Dermis blood vessel endothelial cell (primary cell): ENCODE results near the gene TRAPPC2L. TPM values are rescaled to one million over a fixed set of nuclear protein-coding genes. Genes with fewer than 3 reads are reported as not detected.

ENCODE experiments used
- DNase-seq: peaks from one replicate; pipeline ENCODE4 v3.0.0; 2010
- total RNA-seq: library from RNA; depleted of rRNA; stranded (reverse); fragments of >200 nt; gene quantifications from 2 replicates; pipeline ENCODE4 v1.2.3, GENCODE V29; 2014

Gene TRAPPC2L, protein sequence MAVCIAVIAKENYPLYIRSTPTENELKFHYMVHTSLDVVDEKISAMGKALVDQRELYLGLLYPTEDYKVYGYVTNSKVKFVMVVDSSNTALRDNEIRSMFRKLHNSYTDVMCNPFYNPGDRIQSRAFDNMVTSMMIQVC
- total RNA-seq: 31.6 and 46.6 TPM in 2 replicates

GRCh38 chr16:88856828-88857727 is at the start of gene TRAPPC2L, which contains the start of gene GALNS:
TRAPPC2L (plus strand) TSS chr16:88857127; CDS start chr16:88857151, 24 bp downstream.
GALNS (minus strand) TSS chr16:88856947; CDS start chr16:88856877, 70 bp downstream.
- DNase-seq: peak; percentile 98

GRCh38 chr16:88807142-88807625 is 49.7 kb upstream of the TRAPPC2L start:
- no peak for DNase-seq

DNA sequence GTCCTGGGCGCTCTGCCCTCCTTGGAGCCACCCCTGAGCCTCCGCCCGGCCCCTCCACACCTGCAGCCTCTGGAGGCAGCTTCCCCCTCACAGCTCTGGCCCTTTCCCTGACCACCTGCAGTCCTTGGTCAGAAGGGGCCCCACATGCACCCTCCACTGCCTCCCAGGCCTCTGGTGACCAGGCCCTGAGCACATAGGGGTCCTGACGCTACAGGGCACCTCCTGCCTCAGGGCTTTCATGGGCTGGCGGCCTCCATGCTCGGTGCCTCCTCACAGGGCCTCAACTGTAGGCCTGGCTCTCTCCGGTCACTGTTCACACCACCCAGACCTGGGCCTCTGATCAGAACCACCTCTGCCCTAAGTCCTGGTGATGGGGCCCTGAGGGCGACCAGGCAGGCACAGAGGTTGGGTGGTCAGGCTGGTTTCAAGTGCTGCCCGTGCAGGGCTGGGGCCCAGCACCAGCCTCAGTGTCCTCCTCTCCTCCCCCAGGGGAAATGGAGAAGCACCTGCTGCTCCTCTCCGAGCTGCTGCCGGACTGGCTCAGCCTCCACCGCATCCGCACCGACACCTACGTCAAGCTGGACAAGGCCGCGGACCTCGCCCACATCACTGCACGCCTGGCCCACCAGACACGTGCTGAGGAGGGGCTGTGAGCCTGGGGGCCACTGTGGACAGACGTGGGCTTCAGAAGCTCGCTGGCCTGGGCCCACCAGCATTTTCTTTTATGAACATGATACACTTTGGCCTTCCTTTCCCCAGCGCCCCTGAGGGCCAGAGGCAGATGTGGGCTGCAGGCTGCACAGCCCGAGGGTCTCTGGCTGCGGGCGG is 49.1 kb upstream of the TRAPPC2L start:
- no peak for DNase-seq

DNA sequence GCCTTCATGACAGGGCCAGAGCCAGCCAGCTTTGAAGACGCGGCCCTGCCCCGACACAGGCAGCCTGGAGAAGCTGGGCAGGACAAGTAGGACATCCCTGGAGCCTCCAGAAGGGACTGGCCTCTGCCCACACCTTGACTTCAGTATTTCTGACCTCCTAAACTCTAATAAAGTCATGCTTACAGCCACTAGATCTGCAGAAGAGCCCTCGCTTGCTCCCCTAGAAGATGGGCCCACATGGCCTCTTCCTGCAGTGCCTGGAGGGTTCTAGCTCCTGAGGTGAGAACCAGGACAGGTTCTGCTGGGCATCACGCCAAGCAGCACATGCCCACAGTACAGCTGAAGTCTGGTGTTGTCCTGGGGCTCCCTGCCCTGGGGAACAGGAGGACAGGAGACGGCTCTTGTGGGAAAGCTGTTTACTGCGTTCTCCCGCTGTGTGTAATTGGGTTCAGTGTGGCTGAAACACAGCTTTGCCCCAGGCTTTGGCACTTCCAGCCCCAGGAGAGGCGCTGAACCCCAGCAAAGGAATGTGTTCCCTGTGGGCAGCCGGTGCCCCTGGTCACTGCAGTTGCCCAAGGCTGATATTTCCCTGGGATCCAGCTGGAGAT is 47.8 kb upstream of the TRAPPC2L start:
- no peak for DNase-seq

DNA sequence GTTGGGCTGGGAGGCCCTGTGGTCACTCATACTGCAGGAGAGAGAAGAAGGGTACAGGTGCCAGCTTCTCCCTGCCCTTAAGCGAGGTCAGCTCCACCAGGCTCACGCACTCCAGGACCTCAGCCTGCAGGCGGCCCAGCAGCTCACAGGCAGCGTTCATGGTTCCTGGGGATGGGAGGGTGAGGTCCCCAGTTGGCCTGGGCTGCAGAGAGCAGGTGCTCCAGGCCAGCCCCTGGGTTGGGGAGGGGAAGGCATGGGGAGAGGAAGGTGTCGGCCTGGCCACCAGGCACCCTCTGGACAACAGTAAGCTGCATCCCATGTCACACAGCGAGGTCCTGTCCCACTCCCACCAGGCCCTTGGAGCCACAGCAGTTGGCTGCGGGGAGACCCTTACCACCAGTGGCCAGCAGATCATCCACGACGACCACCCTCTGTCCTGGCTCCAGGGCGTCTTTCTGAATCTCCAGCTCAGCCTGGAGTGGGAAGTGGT is 47.2 kb upstream of the TRAPPC2L start:
- DNase-seq: no peak

DNA sequence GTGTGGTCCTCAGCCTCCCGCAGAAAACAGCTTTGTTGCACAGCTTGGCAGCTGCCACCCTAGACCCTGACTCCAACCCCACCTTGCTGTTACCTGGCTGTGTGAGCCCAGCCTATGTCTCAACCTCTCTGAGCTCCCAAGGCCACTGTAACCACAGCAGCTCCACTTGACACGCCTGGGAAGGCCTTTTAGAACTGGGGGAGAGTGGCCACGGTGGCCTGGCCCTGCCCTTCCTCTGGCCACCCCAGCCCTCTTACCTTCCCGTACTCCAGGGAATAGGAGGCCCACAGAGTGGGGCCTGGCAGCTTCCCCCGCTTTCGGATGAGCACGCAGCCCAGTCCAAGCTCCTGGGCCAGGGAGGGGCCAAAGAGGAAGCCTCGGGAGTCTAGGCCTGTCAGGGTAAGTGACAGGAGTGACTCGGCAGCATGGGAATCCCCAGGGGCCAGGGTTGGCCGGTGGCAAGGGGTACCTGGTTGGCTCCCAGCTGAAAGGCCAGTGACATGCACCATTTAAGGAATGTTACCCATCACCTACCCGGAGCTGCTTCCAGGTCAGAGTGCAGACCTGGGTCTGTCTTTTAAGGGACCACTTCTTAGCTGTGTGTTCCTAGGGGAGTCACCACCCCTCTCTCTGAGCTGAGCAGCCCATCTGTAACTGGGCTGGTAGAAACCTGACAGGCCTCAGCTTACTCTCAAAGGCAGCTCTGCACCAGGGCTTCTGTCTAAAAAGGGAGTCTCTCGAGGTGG is 46.6 kb upstream of the TRAPPC2L start:
- DNase-seq: no peak

GRCh38 chr16:88810912-88811768 is 45.8 kb upstream of the TRAPPC2L start:
- DNase-seq: peak; percentile 78

GRCh38 chr16:88811769-88812512 is 45.0 kb upstream of the TRAPPC2L start, which contains the start of gene APRT:
APRT (minus strand) TSS chr16:88811928; CDS start chr16:88811899, 29 bp downstream.
- peak; percentile 95 for DNase-seq

DNA sequence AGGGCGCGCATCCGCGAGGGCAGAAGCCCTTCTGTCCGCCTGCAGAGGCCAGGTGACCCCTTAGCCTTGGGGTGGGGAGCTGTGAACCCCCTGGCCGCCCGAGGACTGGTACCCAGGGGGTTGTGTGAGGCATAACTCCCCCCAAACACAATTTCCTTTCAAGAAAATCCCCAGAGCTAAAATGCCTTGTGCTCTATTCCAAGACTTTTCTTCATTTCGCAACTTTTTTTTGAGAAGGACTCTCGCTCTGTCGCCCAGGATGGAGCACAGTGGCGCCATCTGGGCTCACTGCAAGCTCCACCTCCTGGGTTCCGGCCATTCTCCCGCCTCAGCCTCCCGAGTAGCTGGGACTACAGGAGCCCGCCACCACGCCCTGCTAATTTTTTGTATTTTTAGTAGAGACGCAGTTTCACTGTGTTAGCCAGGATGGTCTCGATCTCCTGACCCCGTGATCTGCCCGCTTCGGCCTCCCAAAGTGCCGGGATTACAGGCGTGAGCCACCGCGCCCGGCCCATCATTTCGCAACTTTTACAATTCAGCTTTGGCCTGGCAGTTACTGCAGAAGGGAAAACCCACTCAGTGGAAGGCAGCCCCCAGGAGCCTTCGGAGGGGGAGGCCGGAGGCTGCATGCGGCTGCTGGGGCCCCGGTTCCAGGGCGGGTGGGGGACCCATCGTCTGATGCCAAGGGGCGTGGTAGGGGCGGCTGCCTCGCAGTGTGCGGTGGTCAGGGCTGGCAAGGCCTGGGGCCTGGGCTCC is 44.2 kb upstream of the TRAPPC2L start:
- DNase-seq: peak; percentile 15

GRCh38 chr16:88813269-88814143 is 43.4 kb upstream of the TRAPPC2L start:
- no peak for DNase-seq

DNA sequence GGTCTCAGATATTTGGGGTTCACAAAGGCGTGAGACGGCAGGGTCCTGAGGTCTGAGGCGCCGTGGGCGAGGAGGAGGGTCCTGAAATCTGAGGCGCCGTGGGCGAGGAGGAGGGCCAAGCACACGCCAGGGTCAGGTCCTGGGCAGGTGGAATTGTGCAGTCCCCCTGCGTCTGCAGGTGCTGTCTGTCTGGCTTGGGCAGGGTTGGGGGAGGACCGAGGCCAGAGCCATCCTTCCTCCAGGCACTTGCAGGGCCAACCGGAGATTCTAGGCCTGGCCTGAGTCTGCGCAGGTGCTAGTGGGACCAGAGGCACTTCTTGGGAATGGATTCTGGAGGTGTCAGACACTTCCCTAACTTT is 42.8 kb upstream of the TRAPPC2L start:
- DNase-seq: no peak

- no peak for DNase-seq
Observed at GRCh38 chr16:88815227-88815626, 41.7 kb upstream of the TRAPPC2L start.

DNA sequence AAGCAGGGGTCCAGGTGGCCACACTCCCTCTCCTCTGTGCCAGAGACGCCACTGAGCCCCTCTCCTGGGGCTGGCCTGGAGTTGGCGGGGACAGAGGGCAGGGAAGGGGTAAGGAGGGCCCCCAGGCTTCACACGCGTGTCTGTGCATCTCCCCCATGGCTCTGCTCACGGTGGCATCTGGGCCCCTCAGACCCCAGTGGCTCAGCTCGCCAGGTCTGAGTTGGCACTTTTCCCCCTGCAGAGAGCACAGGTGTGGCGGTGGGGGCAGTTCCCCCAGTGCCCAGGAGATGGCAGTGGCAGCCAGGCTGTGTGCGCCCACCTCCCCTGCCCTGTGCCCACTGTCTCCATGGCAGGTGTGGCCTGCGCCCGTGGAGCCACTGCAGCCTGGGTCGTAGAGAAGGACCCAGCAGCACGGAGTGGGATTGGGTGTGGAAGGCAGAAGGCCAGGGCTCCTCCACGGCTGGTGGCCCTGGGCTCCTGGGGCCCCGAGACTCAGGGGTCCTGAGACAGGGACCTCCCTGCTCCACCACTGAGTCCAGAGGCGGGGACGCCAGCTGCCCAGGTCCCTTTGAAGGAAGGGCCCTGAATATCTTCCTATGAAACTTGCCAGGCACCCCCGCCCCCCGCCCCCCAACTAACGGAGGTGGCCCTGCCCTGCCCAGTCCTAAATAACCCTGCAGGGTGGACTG is 40.9 kb upstream of the TRAPPC2L start:
- peak; percentile 60 for DNase-seq

DNA sequence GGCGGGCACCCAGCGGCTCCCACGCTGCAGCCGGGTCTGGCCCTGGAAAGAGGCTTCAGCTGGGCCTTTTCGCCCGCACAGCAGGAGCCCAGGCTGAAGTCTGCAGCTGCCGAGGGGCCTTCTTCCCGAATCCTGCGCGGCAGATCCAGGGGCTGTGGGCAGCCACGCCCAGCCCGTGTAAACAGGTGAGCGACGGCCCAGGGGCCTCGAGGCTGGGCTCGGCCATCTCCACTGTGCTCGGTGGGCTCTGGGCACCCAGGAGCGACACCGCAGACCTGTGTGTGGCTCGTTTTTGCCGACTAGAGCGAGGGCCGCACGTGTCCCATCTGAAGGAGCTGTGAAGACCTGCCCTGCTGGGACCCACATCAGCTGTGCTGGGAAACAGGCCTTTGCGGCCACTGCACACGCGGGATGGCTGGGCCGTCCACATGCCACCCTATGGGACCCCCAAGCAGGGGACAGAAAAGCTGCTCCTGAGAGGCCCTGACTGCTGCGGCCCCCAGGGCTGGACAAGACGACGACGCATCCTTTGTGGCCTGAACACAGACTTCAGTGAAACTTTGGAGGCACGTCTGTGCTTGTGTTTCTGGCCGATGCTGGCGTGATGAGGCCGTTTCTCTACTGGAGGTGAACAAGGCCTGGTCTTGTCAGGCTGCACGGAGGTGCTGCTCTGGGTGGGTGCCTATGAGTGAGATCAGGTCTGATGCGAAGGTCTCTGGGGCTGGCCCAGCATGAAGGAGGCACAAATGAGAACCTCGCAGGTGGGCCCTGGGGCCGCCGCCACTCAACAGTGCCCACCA is 40.0 kb upstream of the TRAPPC2L start:
- DNase-seq: no peak

GRCh38 chr16:88817785-88818574 is 38.9 kb upstream of the TRAPPC2L start:
- DNase-seq: no peak

DNA sequence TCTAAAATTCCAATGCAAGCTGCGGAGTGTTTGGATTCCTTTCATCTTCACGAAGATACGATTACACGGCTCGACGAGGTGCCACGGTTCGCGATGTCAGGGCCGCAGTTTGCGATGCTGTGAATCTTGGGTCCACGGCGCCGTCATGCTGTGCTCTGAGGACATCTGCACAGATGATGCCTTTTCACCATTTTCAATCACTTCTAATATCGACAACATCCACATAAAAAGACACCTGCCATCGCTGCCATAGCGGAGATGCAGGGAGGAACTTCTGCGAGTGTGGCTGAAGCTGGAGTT is 38.4 kb upstream of the TRAPPC2L start:
- DNase-seq: no peak
